Measurements from ENCODE around the gene ASTN2.

DNA sequence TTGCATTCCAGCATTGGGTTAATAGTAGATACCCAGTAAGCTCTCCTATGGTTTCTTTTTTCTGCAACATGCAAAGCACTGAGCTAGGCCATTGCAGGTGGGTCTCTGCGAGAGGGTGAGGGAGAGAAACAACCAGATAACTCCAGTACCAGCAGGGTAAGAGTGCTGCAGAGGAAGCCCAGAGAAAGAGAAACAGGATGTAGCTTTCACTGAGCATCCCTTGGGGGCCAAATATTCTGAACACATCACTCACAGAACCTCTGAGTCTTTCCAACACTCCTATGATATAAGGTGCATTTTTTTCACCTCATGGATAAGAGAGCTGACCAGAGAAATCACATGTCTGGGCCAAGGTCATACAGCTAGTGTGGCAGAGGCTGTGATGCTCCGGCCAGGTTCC lies 651.1 kb downstream of the ASTN2 start:
- TF ChIP-seq, protein P1, sequence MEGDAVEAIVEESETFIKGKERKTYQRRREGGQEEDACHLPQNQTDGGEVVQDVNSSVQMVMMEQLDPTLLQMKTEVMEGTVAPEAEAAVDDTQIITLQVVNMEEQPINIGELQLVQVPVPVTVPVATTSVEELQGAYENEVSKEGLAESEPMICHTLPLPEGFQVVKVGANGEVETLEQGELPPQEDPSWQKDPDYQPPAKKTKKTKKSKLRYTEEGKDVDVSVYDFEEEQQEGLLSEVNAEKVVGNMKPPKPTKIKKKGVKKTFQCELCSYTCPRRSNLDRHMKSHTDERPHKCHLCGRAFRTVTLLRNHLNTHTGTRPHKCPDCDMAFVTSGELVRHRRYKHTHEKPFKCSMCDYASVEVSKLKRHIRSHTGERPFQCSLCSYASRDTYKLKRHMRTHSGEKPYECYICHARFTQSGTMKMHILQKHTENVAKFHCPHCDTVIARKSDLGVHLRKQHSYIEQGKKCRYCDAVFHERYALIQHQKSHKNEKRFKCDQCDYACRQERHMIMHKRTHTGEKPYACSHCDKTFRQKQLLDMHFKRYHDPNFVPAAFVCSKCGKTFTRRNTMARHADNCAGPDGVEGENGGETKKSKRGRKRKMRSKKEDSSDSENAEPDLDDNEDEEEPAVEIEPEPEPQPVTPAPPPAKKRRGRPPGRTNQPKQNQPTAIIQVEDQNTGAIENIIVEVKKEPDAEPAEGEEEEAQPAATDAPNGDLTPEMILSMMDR (IDR thresholded peaks at IDR 0.05; ENCODE audit: borderline replicate concordance, extremely low read depth, low read length, poor library complexity, severe bottlenecking), result no peak
- TF ChIP-seq EZH2 (IDR thresholded peaks at IDR 0.05; ENCODE audit: borderline replicate concordance, low read depth, low read length, severe bottlenecking), result no peak

Measured in DND-41 (cell line).